Measurements from ENCODE around the gene BEST4.
"Not testable (repeated sequence)": the region's sequence is repeated elsewhere in the genome, so short reads cannot be mapped to it uniquely, and the experiment has no call there.

The BEST4 gene

DNA sequence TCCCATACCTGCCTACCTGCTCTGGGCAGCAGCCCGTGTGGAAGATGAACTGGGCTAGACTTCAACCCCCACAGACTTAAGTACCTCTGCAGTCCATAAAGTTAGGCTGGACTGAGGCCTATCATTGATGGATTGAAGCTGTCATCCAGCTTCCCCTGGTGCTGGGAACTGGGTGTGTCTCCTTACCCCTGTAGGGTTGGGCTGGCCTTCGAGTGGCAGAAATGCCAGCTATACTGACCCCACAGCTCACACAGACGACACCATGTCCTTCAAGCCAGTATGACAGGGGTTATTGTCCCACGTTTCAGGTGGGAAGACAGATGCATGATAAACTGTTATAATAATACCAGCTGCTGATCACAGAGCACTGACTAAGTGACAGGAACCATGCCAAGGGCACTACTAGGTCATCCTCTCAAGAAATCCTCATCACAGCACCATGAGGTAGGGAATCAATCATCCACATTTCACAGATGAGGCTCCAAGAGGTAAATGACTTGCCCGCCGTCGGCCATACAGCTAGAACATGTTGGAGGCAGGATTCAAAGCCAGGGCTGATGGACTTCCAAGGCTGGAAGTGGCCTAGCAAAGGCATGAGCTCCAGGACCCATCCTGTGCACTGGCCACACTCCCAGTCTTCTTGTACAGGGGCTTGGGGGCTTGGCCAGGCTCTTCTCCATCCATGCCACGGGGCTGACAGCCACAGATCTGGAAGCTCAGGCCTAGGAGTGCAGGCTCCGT is at the start of gene BEST4:
TSS of gene BEST4 (minus strand) at position 51 of the 741 bp plus-strand sequence. CDS start 465 bp downstream, outside the sequence.
- no peak for DNase-seq

DNA sequence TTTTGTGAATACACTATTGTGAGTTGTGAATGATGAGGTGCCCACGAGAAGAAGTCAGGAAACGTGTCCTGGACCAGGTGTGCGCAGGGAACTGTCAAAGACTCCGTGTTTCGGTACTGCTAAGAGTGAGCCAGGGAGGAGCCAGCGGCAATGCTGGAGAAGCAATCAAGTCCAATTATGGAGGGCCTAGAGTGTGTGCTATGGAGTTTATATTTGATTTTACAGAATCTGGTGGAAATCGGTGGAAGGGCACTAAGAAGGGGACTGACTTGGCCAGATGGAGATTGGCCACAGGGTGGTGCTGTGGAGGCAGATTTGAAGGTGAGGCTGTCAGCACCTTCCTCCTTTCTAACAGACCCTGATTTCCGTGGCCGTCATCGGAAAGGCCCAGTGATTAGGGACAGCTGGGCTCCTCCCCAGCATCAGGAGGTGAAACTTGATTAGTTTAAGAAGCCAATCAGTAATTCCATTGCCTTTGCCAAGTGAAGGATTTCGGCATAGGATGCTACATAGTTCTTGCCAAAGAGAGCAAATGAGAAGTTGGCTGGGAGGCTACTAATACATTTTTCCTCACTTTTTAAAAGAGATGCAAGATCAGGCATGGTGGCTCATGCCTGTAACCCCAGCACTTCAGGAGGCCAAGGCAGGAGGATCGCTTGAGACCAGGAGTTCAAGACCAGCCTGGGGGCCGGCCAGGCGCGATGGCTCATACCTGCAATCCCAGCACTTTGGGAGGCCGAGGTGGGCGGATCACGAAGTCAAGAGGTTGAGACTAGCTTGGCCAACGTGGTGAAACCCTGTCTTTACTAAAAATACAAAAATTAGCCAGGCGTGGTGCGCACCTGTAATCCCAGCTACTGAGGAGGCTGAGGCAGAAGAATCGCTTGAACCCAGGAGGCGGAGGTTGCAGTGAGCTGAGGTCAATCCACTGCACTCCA is 48.0 kb upstream of the BEST4 start:
- DNase-seq: peak in 1 of 2 experiments; percentile 63

DNA sequence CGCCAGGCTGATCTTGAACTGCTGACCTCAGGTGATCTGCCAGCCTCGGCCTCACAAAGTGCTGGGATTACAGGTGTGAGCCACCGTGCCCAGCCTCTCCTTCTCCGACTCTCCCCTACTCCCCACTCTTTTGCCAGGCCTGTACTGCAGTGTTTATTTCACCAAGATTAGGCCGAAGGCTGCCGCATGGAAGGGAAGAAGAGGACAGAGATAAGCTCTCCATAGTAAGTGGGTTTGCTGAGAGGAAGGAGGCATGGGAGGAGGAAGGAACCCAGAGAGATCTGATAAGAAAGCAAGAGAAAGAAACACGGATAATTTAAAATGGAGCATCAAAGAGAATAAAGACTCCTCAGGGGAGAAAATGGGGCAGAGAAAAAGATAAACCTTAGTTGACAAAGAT is 46.4 kb upstream of the BEST4 start:
- DNase-seq: no peak

DNA sequence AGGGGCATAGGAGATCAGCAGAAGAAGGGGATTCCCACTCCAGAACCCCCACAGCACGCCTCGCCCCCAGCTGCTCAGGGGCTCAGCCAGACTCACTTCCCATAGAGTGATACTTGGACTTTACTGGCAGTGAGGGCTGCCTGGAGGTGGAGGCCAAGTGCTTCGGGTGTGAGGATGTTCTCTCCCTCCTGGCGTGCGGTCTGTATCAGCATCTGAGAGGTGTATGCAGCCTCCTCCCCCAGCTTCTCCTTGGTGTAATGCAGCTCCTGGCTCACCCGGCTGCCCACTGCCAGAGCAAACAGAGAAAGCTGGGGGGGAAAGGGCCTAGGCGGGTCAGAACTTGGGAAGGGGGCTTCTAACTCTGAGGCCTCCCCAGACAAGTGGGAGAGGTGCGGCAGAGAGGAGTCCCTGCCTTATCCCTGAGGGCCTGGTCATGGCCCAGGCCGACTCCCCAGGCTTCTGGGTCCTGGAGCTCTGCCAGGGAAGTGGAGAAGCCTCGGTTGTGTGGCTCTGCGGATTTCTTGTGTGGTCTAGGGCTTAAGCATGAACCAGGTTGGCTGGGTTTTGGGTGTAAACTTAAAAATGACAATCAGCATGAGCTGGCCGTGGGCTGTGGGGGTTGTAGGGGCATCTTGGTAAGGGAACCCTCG is 44.2 kb upstream of the BEST4 start:
- DNase-seq: no peak

DNA sequence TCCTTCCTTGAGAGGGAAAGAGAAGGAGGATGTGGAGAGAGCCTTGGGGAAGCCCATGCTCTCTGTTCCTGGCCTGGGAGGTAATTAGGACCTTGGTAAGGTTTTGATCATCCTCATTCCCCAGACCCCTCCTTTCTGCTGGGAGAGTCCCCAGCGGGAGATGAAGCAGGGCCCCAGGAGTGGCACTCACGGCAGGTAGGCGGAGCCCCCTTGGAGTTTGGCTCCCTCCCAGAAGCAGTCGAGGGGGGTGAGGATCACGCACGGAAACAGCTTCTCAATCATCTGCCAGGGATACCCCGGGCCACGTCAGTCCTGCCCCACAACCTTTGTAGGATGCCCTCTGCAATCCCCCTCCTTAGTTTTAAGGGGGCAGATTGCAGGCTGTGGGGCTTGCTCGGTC is 43.5 kb upstream of the BEST4 start:
- DNase-seq: no peak

DNA sequence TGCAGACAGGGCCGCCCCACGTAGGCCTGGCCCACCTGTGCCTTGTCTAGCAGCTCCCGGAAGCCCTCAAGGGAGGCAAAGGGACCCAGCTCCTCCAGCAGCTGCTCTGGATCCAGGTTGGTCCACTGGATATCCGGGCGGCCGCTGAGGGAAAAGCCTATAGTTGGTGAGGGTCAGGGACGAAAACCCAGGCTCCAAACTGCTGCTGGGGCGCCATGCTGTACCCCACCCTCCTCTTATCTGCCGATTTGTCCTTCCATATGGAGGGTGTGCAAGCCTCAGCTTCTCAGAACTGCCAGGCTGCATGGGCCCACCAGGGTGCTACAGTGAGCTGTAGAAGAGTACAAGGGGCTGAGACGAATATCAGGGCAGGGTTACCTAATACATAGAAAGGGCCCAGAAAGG is 42.9 kb upstream of the BEST4 start:
- DNase-seq: no peak

DNA sequence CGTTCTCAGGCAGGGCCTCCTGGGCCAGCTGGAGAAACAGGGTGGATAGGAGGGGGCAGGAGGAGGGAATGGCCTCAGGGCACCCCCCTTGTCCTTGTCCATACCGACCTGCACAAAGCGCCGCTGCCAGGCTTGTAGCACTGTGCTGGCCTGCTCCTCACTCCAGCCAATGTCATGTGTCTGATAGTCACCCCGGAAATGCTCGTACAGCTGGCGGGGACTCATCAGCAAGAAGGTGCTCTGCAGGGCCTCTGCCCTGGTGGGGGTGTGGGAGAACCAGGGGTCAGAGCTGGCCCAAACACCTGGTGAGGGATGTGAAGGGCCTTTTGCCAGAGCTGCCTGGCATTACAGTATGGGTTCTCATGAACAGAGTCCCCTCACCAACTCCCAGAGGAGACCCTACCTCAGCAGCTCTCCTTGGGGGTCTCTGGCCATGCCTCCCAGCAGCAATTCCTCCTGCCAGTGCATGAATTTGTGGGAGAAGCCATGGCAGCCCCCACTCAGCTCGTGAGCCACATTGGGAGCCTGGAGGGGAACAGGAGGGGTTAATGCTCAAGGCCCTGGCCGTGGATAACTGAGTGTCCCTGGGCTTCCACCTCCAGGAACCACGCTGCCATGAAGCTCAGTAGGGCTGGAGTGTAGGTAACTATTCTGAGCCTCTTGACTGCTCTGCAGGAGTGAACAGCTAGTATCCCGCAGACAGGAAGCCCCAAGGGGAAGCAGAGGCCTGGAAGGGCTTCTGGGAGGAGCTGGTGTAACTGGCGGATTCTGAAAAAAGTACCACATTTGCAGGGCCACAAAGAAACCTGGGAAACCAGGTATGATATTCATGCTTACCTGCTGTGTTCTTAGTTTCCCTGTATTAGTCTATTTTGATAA is 41.8 kb upstream of the BEST4 start:
- DNase-seq: no peak

DNA sequence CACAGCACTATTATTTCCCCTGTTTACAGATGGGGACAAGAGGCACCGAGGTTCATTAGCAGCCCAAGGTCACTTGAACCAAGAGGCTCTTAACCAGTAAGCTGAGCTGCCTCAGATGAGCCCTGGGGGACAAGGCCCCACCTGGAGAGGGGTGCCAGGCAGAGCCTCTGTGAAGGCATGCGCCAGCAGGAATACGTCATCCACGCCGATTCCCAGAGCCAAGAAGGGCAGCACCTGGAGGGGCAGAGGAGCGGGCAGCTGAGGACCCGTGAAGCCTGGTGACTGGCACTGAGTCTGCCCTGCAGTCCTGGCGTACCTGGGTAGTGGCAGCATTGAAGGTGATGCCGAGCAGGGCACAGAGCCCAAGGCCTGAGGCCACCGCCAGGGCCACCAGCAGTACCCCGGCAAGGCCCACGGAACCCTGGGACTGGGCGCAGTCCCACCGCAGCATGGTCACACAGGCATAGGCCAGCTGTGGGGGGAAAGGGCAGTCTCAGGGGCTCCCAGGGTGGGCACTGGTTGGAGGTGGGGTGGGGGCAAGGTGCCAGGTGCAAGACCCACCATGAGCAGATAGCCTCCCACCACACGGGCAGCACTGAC is 41.0 kb upstream of the BEST4 start:
- no peak for DNase-seq

DNA sequence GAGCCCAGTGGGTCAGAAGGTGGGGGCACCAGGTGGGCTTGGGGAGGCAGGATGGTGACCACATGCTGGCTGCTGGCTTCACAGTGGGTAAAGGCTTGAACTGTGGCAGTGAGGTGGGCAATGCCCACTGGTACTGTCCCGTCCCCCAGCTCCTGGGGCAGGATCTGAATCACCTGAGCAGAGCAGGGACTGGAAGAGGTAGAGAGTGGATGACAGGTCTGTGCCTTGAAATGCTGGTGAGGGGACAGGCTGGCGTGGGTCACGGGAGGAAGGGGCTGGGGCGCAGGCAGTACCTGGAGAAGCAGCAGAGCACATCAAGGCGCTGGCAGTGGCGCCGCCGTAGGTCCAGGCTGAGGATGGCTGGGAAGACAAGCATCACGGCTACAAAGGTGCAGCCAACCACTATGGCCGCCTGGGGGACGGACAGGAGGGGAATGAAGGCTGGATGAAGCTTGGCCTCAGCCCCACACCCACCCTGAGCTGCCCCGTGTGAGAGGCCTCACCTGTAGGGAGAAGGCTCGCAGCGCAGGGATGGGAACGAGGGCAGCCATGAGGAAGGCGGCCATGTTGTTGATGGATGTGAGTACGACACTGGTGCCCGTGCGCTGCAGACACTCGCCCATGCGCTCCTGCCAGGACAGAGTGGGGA is 40.2 kb upstream of the BEST4 start:
- DNase-seq: no peak

DNA sequence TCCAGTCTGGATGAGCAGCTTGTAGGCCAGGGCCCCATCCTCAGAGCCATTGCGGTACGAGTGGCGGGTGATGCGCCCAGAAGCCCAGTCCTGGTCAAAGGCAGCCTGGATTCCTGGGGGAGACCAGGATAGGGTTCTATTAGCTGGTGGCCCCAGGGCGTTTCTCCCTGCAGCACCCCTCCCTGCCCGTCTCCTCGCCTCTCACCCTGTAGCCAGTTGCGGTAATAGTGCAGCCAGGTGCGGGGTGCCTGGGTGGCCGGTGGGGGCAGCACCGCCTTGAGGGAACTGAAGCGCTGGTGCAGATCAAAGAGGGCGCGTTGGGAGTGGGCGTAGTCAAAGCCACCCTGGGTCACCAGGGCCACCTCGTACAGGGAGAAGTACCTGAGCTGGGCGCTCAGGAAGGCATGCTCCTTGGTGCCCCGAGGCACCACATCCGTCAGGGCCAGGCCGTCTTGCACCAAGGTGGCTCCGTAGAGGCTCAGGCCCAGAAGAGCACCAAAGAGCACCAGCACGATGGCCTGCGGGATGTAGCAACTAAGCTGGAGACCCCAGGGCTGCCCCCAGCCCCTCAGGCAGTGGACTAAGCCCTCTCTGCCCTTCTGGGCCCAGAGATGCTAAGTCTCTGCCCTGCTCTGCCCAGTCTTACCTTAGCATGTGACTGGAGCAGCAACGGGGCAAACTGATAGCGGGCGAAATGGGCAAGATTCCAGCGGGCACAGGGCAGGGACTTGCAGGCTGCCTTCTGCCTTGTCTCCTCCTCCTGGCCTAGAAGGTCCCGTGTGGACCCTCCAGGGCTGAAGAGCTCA is 39.4 kb upstream of the BEST4 start:
- no peak for DNase-seq

DNA sequence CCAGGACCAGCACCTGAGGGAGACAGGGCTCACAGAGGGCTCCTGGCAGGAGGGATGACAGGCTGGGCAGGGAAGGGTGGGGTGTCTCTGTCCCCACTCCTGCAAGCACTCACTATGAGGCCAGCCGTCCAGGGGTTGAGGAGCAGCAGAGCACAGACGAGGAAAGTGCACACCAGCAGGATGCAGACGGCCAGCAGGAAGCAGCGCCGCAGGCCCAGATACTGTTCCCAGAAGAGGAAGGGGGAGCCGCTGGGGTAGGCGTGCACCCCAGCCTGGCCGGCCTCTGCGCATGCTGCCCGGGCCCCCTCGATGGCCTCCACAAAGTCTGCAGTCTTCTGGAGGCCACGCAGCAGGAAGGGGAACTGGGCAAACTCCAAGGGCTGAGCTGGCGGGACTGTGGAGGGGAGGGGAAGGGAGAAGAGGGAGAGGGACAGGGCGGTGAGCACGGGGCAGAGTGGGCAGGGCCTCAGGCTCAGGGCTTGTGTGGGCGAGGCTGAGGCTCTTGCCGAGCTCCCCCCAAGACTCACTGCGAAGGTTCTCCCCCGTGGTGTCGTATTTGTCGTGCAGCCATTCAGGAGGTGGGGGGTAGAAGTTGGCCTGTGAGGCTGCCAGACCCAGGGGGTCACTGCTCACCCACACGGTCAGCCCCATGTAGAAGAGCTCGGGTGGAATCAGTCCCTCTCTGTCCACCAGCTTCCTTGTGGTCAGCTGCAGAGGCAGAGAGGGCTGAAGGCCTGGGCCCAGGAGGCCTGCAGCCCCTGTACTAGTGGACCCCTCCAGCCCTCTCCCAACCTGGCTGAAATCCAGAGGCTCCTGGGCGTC is 38.6 kb upstream of the BEST4 start:
- DNase-seq: no peak

DNA sequence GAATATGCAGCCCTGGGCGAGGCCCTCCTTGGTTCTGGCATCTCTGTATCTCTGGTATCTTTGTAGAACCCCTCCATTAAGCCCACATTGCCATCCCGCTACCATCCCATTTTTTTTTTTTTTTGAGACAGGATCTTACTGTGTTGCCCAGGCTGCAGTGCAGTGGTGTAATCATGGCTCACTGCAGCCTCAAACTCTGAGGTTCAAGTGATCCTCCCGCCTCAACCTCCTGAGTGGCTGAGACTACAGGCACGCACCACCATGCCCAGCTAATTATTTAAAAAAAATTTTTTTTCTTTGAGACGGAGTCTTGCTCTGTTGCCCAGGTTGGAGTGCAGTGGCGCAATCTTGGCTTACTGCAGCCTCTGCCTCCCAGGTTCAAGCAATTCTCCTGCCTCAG is 36.4 kb upstream of the BEST4 start:
- DNase-seq: not testable (repeated sequence)

DNA sequence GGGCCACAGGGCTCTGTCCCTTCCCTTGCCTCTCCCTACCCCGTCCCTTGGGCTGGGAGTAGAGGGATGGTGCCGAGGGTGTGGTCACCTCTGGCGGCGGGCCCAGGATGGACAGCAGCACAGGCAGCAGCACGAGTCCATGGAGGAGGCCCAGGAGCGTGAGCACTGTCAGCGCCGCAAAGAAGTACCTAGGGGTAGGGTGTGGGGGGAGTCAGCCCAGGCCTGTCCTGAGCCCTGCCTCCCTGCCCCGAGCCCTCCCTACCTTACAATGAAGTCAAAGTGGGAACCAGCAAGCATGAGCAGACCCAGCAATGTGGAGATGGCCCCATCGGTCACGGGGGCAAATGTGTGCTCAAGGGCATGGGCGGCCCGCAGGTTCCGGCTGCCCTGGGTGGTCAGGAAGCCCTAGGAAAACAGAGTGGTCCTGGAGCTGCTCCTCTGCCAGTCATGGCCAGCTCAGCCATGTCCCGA is 35.0 kb upstream of the BEST4 start:
- no peak for DNase-seq

DNA sequence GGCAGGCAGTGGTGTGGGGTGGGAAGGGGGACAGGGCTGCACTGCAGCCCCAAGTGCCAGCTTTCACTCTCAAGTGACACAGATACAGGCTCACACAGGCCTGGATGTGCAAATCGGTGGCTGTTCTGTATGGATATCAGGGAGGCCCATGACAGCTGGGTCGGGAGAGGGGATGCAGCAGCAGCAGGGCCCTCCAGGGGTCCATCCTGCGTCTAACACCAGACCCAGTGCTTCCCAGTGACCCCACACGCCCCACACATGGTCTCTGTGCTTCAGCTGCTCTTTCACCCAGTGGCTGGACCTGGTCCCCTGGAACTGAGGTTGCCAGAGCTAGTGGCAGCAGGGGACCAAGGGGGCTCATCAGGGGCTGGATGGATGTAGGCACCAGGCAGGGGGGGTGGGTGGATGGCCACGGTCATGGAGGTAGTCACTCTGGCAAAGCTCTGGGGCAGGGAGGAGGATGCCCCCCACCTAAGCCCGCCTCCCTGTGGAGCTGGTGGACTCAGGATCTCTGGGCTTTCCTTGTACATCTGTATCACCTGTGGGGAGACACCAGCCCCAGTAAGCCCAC is 34.2 kb upstream of the BEST4 start:
- DNase-seq: no peak

DNA sequence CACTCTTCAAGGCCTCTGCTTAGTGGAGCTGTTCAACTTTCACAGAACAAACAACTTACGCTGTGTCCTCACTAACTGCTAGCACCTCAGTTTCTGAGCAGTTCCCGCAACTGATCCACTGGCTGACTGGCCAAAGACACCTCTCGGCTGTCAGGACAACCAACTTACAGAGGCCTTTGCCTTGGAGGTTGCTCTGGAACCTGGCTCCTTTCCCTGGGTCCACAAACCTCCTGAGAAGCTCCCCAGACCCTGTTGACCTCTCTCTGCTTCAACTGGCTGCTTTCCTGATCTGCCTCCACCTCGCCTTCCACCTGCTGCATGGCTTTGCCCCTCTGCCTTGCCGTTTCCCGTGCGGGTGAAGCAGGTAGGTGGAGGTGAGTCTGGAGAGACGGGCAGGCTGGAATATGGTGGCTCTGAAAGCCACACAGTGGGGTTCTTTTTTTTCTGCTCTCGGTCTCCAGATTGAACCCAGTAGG is 33.3 kb upstream of the BEST4 start:
- DNase-seq: no peak

DNA sequence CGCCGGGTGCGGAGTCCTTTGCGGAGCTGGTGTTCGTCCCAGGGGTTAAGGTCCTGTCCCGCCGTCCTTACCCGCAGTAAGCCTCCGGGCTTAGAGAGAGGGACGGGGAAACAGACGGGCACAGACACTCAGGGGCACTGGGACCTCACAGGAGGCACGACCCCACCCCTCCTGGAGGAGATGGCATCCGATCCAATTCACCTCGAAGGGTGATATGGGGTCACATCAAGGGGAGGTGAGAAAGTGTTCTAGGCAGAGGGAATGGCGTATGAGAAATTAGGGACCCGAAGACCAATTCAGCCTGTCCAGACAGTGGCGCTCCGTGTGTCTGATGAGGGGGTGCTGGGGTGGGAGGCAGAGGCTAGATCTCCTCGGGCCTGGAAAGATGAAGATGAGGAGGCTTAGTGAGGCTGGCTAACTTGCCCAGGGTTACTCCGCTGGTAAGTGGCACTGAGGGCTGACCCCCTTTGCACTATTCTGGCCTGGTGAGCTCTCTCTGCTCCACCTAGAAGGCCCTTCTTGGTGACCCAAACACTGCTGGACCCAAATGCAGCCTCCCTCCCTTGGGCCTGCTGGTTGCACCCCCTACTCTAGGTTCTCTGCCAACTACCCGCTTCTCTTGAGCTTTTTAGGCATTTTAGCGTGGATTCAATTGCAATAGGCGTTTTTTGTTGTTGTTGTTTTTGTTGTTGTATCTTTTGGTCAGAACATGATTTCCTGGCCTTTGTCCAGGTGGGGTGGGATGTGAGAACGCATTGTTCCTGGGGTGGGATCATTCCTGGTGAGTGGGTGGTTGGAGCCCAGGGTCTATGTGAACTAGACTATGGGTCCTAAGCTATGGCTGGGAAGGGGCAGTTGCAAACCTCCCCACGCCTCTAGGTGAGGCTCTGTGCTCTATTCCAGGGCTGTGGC is 32.6 kb upstream of the BEST4 start:
- DNase-seq: no peak

DNA sequence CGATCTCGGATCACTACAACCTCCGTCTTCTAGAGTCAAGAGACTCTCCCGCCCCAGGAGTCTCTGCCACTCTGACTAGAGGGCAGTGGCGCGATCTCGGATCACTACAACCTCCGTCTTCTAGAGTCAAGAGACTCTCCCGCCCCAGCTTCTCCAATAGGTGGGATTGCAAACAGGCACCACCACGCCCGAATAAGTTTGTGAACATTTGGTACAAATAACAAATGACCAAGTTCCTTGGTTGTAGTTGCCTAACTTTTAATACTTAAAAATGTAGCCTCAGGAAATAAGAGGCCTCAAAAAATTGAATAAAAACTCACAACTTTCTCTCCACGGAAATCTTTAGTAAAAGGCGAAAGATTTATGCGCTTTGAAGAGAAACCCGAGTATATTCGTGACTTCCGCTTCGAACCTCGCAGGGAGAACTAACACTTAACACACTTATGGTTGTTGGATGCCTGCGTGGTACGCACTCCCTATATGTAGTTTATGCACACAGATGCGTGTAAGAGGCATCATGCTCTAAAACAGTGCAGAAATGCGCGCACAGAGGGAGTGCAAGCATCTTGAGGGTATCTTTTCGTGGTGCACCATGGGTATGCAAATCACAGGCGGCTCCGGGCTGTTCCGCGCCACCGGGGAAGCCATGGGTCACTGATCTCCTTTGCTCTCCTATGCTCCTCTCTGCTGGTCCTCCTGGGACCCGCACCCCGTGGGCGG is 31.8 kb upstream of the BEST4 start:
- DNase-seq: no peak
